Psoas muscle (tissue), 8 donors: ENCODE data around the gene LMF1. TPM values are rescaled to one million over a fixed set of nuclear protein-coding genes. Genes with fewer than 3 reads are reported as not detected.

Source experiments
- ATAC-seq, 4 donors: fragments of 200-7000 bp; cut with Tn5 transposase; one replicate each; pipeline ENCODE4 v1.9.1; 2020; ENCODE audit warnings: moderate library complexity in 3 of 4, mild to moderate bottlenecking in 2 of 4
- DNase-seq, 2 donors: peaks; one replicate each; pipeline ENCODE4 v3.0.0-alpha.2; 2020
- H3K27ac ChIP-seq: fragments of 200-600 bp; one replicate; pipeline ENCODE4 v1.8.0; 2022
- H3K27me3 ChIP-seq, 3 donors: fragments of 200-600 bp in 1 of 3; one replicate each; pipeline versions ENCODE4 v1.6.1 to v1.8.0; 2013 to 2022; ENCODE audit warnings: low read length in 2 of 3, mild to moderate bottlenecking in 2 of 3, moderate library complexity in 1 of 3; ENCODE audit not compliant: insufficient read depth in 3 of 3
- H3K36me3 ChIP-seq, 2 donors: fragments of 200-600 bp in 1 of 2; one replicate each; pipeline versions ENCODE4 v1.6.1 to v1.8.0; 2013 to 2022; ENCODE audit warnings: low read depth in 1 of 2, mild to moderate bottlenecking in 1 of 2, moderate library complexity in 1 of 2; ENCODE audit not compliant: insufficient read depth in 1 of 2
- H3K4me1 ChIP-seq: fragments of 200-600 bp; one replicate; pipeline ENCODE4 v1.8.0; 2022
- H3K4me3 ChIP-seq: fragments of 200-600 bp; one replicate; pipeline ENCODE4 v1.8.0; 2022; ENCODE audit warnings: mild to moderate bottlenecking
- H3K9me3 ChIP-seq: fragments of 200-600 bp; one replicate; pipeline ENCODE4 v1.8.0; 2022
- CTCF ChIP-seq: fragments of 200-600 bp; IDR thresholded peaks from one replicate; pipeline ENCODE4 v1.8.0; 2022; ENCODE audit warnings: antibody characterized with exemption
- WGBS, 3 donors: extraction: QIAGEN DNeasy Blood & Tissue Kit; methylation state at CpG; one replicate each; pipeline versions ENCODE4 v1.1.6 to v1.1.7; 2013; 5-methylcytosine and 5-hydroxymethylcytosine counted together
- intact Hi-C, 2 donors: fragments of 100-400 bp; cut with DNase I; formaldehyde crosslinking; loops; one replicate each; pipeline versions ENCODE4 v1.11.0 to v1.14.2; 2022
- polyA plus RNA-seq, 3 donors: library from polyadenylated mRNA; stranded (reverse); fragments of 200-250 nt; gene quantifications; one replicate each; pipeline ENCODE4 v1.2.3, GENCODE V29; 2013
- total RNA-seq, 4 donors: library from RNA; stranded (reverse); fragmentation: NEBNext Ultra II Directional in 2 of 4; extraction: Animal tissue kit (Norgen Biotek cat#: 25700) in 2 of 4; gene quantifications; one replicate each; pipeline versions ENCODE4 v1.2.1 to v1.2.4, GENCODE V29; 2021 to 2023
- donor health status: healthy with polysubstance abuse.
- donor health status: DM: no; HTN: no; CAD: no; lungs with moderate emphysema.
- donor health status: Bipolar disorder and iron deficiency.
- donor health status: healthy.
- donor health status: DM: yes; HTN: yes; CAD: no.
- donor health status: DM: no; HTN: no; CAD: no.
- donor health status: DM: no; HTN: no; CAD: no.
- donor health status: DM: yes; HTN: yes; CAD: no.

Gene LMF1
- total and polyA plus RNA-seq, 7 donors, result 1.9 to 9.0 (median 4.0) TPM

- H3K4me1 ChIP-seq, result no peaks in the 10 kb centered on the region
- TF ChIP-seq CTCF, result no peak
- DNase-seq, result peak in 1 of 2 donors; percentile 40
- no peaks in the 10 kb centered on the region for H3K27me3 ChIP-seq
- intact Hi-C loops, result no loop called here
- peak in 1 of 4 donors; percentile 16 for ATAC-seq
- H3K9me3 ChIP-seq, result no peaks in the 10 kb centered on the region
- no peak overlapping the region for H3K27ac ChIP-seq
- H3K4me3 ChIP-seq, result no peak overlapping the region
- no peaks in the 10 kb centered on the region for H3K36me3 ChIP-seq
- WGBS, 3 donors, result 65 to 75% (median 70%) methylated on average over 17 of the region's 17 CpGs
Measured at GRCh38 chr16:851871-852270, 118.9 kb downstream of the LMF1 start.

GRCh38 chr16:851209-851810 lies 119.5 kb downstream of the LMF1 start:
- H3K4me1 ChIP-seq, result no peaks in the 10 kb centered on the region
- ATAC-seq (no peak), DNase-seq (peak in 1 of 2 donors; percentile 30)
- TF ChIP-seq CTCF, result no peak
- no peaks in the 10 kb centered on the region for H3K27me3 ChIP-seq
- no peak overlapping the region for H3K4me3 ChIP-seq
- 84 to 91% (median 89%) methylated on average over 11 of the region's 11 CpGs for WGBS, 3 donors
- no peak overlapping the region for H3K27ac ChIP-seq
- H3K9me3 ChIP-seq, result no peaks in the 10 kb centered on the region
- intact Hi-C loops, result no loop called here
- H3K36me3 ChIP-seq, result no peaks in the 10 kb centered on the region

- ATAC-seq (no peak), DNase-seq (no peak)
- peaks cover 0 to under 1% (median 0%) of the 10 kb centered on the region in 3 donors for H3K27me3 ChIP-seq
- H3K36me3 ChIP-seq, result no peaks in the 10 kb centered on the region
- no peak overlapping the region for H3K4me3 ChIP-seq
- 92 to 93% (median 92%) methylated on average over 31 of the region's 31 CpGs for WGBS, 3 donors
- intact Hi-C loops, result no loop called here
- TF ChIP-seq CTCF, result no peak
- H3K27ac ChIP-seq, result no peak overlapping the region
- no peaks in the 10 kb centered on the region for H3K9me3 ChIP-seq
- H3K4me1 ChIP-seq, result no peaks in the 10 kb centered on the region
Measured at GRCh38 chr16:850668-851067, 120.1 kb downstream of the LMF1 start.

GRCh38 chr16:848510-849253 lies 122.1 kb downstream of the LMF1 start:
- H3K27ac ChIP-seq, result no peak overlapping the region
- intact Hi-C loops, result no loop called here
- H3K36me3 ChIP-seq, result no peaks in the 10 kb centered on the region
- peaks cover 0 to 2% (median 0%) of the 10 kb centered on the region in 3 donors for H3K27me3 ChIP-seq
- ATAC-seq (no peak), DNase-seq (peak in 1 of 2 donors; percentile 24)
- no peaks in the 10 kb centered on the region for H3K9me3 ChIP-seq
- H3K4me3 ChIP-seq, result no peak overlapping the region
- TF ChIP-seq CTCF, result no peak
- WGBS, 3 donors, result 91 to 94% (median 92%) methylated on average over 44 of the region's 44 CpGs
- no peaks in the 10 kb centered on the region for H3K4me1 ChIP-seq
